Measurements from ENCODE around the gene BAHCC1.

Gene BAHCC1

DNA sequence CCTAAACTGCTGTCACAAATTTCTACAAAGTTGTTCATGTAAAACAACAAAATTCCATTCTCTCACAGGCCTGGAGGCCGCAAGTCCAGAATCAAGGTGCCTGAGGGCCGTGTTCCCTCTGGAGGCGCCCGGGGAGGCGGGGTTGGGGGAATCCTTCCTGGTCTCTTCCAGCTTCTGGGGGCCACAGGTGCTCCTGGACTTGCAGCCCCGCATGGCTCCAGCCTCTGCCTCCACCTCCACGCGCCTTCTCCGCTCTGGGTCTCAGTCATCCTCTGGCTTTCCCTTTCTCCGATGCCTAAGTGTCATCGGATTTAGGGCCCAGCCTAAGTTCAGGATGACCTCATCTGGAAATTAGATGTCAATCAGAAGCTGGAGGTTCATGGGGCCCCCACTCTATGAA, 28.6 kb upstream of the BAHCC1 start:
- no peak for DNase-seq (ENCODE audit: low spot score)
- FAIRE-seq: no peak

DNA sequence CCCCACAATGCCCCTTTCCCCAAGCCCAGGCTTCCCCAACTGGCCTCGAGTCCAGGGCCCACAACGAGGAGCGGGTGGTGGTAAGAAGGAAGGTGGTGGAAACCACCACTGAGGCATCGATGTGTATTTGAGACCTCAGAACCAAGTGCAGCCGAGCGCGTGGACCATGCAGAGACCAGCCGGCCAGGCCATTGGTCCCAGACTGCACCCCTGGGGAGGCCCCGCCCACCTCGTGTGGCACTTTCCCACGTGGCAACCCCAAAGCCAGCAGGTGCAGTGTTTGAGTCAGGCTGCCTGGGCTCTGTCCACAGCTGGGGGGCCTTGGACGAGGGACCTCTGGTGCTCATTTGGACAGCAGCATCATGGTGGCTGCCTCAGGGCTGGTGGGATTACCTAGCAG, 28.1 kb upstream of the BAHCC1 start:
- DNase-seq (ENCODE audit: low spot score) (no peak), FAIRE-seq (no peak)

DNA sequence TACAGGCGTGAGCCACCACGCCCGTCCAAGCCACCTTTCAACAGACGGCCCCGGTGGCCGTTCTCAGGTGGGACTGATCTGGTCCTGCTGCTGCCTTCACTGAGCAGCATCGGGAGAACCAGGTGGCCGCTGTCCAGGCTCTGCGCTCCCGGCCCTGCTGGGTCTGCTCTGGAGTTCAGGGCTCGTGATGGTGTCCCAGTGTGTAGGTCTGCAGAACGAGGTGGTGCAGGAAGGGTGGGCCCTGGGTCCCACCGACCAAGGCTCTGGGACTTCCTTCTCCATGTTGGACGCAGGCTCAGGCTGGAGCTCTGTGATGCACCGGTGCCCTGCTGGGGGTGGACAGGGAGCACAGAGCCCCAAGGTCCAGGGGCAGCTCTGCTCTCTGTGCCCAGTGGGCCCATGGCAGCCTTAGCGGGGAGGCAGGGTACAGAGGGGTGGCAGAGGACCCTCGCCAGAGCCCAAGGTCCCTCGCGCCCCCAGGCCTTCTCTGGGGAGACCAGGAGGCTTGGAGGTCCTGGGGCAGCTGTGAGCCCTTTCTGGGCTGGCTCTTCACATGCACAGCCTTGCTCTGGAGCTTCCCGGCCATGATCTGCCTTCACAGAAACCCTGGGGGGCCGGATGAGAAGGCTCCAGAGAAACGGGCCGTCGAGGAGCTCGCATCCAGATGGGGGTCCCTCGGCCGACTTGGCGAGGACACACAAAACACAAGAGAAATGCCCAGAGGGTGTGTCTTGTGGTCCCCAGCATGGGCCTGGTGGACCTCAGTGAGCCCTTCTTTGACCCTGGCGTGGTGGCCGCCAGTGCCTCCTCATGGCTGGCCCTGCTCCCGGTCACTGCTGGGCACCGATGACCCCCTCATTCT, 26.9 kb upstream of the BAHCC1 start:
- no peak for FAIRE-seq

DNA sequence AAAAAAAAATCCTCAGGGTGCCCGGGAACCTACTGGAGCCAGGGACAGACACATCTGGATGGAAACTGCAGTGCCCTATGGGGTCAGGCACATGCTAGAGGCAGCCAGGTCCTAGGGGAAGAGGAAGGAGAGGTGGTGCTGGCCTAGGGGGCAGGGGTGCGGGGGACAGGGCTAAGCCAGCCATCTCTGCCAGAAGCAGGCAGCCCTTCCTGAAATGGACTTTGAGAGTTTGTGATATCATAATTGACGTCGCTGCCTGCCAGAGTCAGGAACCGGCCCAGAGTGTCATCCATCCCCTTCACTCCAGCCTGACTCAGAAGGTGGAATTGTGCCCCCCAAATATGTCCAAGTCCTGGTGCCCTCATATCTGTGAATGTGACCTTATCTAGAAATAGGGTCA, 25.0 kb upstream of the BAHCC1 start:
- no peak for FAIRE-seq
- DNase-seq (ENCODE audit: low spot score): no peak

More for the DNA sequence above, 26.9 kb upstream of the BAHCC1 start:
- DNase-seq (ENCODE audit: low spot score): no peak

DNA sequence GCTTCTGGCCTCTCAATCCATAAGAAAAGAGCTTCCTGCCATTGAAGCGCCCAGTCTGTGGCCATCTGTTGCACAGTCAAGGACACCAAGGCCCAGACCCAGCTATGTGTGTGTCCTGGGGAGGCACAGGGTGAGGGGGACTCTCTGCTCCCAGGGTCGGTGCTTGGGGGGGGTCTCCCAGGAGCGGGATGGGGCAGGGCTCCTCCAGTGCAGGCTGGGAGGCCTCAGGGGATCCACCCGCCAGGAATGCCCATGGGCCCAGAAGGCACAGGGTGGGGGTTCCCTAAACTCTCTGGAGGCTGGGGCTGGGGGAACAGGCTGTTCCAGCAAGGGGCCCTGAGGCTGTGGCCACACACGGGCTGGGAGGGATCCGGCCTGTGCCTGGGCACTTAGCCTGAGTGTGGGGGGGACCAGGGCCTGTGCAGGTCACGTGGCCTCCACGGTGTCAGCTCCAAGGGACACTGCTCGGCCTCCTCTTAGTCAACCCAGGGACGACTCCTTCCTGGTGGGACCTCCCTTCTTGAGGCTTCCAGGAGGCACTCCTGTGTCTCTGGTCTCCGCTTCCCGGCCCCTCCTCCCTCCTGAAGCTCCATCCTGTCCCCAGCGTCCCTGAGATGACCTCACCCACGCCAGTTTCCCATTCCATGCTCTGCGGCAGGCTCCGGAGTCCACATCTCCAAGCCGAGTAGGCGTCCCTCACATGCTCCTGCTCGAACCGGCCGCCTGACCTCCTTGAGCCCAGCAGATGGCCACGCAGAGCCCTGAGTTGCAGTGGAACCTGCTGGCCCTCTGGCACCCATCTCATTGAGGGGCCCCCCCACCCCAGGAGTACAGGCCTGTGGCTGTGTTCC, 23.1 kb upstream of the BAHCC1 start:
- FAIRE-seq: no peak
- DNase-seq (ENCODE audit: low spot score): peak; percentile 4

DNA sequence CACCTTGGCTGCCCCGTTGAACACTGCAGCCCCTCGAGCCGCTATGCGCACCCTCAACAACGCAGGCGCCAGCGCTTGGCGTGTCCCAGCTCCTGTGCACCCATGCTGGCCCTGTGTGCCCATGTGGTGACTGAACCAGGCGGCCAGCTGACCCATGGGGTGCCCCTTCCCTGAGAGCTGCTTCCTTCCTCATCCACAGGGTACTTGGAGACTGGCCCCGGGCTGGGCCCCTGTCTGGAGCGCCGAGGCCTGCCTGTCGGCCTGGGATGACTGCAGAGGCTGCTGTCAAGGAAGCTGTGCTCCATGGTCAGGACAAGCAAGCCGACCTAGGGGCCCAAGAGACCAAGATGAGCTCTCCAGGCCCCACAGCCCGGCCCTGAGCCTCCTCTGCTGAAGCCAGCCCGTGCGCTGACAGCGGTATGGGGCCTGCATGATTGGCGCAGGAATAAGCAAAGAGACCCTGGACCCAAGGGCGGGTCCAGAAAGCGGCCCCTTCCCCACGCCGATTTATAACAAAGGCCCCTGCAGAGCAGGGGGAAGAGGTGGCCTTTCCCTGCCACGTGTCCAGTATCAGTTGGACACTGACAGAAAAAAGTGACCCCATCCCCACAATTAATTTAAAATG, 21.6 kb upstream of the BAHCC1 start:
- no peak for FAIRE-seq
- no peak for DNase-seq (ENCODE audit: low spot score)

DNA sequence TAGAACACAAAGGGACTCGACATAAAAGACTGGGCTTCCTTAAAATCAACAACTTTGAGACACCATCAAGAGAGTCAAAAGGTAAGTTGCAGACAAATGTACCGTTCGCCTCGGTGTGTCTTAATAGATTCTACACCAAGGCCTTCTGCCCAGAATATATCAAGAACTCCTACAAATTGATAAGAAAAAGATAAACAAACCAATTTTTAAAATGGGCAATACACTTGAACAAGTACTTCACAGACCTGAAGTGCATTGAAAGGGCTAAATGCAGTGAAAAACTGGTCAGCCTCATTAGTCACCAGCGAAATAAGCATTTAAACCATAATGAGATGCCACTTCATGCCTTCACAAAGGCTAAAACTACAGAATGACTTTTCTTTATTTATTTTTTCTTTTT, 20.4 kb upstream of the BAHCC1 start:
- no peak for FAIRE-seq

DNA sequence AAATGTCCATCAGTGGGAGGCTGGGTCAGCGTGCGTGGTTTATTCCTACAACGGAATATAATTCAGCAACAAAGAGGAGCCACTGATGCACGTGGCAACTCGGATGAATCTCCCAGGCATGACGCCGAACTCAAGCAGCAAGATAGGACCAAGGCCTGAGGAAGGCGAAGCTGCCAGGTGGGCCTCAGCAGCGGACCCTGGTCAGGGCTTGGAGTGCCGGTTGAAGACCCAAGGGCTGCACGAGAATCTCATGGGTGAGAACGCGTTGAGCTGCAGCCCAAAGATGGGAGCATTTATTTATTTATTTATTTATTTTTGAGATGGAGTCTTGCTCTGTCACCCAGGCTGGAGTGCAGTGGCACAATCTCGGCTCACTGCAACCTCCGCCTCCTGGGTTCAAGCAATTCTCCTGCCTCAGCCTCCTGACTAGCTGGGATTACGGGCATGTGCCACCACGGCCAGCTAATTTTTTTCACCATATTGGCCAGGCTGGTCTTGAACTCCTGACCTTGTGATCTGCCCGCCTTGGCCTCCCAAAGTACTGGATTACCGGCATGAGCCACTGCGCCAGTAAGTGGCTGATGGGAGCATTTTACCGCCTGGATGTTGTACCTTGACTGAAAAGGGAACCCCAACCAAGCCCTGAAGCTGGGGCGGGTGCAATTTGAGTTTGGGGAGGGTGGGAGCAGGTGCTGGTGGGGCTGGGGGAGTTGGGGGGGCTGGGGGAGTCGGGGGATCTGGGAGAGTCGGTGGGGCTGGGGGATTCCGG, 18.1 kb upstream of the BAHCC1 start:
- FAIRE-seq: no peak
- DNase-seq (ENCODE audit: low spot score): no peak

More for the DNA sequence above, 20.4 kb upstream of the BAHCC1 start:
- no peak for DNase-seq (ENCODE audit: low spot score)

DNA sequence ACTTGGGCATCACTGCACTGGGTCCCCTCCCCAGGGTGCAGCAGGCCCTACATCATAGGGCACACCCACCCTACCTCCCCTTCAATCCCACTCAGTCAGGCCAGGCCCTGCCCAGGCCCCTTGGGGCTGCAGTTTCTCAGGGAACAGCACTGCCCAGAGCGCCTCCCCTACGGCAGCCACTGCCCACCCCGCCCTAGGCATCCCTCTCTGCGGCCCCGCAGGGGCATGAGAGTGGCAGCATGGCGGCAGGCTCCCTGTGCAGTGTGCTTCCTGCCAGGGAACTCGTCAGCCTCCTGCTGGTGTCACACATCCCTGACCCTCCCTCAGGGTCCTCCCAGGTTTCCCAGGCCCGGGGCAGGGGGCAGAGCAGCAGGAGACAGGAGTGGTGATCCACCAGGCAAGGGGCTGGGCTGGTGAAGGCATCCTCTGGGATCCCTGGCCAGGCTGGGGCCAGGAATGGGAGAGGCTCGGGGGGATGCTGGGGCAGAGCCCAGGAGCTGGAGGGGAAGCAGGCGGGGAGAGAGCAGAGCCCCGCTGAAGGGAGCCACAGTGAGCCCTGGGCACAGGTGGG, 16.2 kb upstream of the BAHCC1 start:
- no peak for DNase-seq (ENCODE audit: low spot score)
- FAIRE-seq: no peak

DNA sequence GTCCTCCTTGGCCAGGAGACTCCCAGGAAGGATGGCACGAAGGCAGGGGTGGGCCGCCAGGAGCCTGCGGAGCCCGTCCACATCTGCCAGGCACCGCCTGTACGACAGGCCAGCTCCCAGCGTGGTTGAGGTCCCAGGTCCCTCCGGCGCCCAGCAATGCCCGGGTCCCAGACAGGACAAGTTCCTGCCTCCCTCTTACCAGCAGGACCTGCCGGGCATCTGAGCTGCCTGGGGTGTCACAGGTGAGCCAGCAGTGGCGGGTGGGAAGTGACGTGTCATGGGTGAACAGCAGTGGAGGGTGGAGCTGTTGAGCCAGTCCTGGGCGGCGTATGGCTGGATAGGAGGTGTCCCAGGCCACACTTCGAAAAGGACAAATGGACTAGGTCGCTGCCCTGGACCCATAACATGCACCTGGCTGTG, 15.7 kb upstream of the BAHCC1 start:
- DNase-seq (ENCODE audit: low spot score) (no peak), FAIRE-seq (no peak)

DNA sequence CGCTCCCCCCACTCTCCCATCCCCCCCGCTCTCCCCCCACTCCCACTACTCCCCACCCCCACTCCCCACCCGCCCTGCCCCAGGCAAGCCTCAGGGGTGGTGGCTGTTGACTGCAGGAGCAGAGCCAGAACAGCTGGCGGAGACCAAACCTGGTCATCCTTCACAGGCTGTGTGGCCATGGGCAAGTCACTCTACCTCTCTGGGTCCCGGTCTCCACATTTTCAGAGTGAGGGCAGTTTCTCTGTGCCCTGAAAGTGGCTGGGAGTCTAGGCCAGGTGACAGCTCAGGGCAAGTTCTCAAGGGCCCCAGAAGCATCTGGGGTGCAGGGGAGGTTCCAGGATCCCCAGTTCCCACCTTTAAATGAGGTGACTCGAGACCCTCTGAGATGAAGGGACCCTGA, 15.1 kb upstream of the BAHCC1 start:
- FAIRE-seq: no peak
- no peak for DNase-seq (ENCODE audit: low spot score)

DNA sequence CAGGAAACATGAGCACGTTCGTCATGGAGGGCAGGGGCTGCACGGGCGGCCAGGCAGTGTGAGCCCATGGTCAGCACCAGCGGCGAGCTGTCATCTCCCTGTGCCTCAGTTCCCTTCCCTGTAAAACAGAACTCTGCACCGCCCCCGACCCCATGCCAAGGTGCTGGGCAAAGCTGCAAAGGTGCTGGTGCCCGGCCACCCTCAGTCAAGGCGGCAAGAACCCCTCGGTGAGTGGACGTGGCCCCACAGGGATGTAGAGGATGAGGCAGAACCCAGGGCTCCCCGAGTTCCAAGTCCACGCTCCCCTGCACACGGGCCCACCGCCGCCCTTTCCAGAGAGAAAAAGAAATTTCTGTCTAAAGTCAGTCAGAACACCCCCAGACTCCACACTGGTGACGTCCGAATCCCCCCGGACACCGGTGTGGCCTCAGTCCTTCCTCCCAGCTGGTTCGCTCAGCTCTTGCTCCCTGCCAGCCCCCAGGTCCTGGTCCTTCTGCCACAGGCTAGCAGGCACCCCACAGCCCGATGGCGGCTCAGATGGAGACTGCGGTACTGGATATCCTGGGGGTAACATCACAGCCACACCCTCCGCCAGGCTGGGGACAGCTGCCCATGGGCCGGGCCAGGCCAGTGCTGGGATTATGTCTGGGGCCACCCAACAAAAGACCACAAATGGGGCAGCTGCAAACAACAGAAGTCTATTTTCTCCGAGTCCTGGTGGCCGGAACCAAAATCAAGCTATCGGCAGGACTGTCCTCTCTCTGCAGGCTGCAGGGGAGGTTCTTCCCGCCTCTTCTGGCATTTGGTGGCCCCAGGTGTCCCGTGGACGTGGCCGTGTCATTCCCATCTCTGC, 14.4 kb upstream of the BAHCC1 start:
- no peak for FAIRE-seq

DNA sequence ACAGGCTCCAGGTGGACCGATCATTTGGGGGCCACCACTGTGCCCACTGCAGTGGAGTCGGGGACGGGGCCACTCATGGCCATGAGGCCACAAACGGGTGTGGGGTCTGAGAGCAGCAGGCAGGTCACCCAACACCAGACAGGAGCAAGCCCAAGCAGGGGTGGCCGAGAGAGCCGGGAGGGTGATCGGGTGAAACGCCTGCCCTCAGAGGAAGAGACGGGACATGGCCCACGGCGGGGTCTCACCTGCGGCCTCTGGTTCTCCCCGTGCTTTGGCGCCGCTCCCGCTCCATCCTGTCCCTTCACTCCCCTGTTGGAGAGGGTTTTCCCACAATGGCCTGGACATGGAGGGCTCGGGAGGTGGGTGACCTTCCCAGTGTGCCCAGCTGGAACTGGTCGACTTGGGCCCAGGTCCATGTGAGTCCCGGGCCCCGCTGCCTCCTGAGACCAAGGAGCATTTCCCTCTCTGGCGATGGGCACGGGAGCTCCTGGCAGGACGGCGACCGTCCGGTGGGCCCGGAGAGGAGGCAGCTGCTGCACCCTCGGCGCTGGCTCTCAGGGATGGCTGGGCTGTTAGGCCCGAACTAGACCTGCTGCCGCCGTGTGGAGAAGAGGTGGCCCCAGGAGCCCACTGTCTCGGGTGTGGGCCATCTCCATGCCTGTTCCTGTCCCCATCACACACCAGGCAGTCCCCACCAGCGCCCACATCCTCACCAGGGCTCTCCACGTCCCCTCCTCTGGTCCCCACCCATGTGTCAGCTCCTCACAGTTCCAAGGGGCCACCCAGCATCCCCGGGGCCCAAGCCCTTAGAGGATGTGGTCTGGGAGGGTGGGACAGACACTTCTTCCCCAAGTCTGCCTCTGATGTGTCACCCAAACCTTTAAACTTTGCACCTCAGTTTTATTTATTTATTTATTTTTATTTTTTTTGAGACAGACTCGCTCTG, 13.4 kb upstream of the BAHCC1 start:
- DNase-seq (ENCODE audit: low spot score): no peak
- FAIRE-seq: no peak

More for the DNA sequence above, 14.4 kb upstream of the BAHCC1 start:
- no peak for DNase-seq (ENCODE audit: low spot score)

DNA sequence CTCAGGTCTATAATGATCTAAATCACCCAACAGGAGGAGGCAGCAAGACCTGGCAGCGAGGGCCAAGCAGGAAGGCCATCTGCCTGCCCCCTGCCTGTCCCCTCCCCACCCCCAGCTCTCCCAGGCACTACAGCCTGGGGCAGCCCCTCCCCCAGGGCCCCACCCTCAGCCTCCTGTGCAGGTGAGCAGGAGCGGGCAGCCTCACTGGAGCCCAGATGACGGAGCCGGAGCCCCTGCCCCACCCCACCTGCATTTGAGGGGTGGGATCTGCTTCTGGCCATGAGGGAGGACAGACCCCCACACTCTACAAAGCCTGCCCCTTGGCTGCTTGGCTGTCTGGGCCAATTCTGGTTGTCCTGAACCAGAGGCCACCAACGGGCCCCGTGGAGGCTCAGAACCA, 12.4 kb upstream of the BAHCC1 start:
- DNase-seq (ENCODE audit: low spot score): no peak

DNA sequence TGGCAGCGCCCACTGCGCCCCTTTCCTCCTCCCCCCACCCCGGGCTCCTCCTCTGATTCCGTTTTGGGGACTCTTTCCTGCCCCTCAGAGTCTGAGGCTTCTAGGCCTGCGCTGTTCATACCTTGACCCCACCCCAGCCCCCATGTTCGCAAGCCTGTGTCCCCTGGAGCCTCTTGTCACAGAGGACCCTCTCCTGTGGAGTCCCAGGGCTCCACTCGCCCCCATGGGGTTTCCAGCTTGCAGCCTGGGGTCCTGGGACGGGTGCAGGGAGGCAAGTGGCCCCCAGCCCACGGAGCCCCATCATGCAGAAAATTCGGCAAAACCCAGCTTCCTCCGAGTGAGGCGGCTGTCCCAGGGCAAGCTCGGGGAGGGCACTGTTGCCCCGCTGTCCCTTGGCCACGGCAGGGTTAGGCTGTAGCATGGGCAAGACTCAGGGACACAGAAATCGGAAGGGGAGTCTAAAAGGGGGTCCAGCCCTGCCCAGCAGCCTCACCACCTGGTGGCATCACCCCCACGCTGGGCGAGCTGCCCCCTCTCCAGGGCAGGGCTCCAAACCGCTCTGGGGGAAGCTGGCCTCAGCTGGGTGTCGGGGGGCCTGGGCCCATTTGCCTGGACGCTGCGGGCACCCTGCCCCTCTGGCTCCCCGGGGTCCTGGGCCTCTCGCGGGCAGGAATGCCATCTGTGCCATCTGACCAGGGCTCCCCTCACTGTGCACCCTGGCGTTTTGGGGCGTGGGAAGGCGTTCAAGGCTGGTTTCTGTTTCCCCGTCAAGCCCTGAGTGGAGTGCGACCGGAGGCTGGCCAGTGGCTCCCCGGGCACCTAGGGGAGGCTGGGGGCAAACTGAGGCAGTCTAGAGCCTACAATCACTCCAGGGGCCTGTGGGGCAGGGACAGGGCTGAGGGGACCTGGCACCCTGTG, 11.5 kb upstream of the BAHCC1 start:
- no peak for FAIRE-seq
- DNase-seq (ENCODE audit: low spot score): no peak

More for the DNA sequence above, 12.4 kb upstream of the BAHCC1 start:
- FAIRE-seq: no peak

DNA sequence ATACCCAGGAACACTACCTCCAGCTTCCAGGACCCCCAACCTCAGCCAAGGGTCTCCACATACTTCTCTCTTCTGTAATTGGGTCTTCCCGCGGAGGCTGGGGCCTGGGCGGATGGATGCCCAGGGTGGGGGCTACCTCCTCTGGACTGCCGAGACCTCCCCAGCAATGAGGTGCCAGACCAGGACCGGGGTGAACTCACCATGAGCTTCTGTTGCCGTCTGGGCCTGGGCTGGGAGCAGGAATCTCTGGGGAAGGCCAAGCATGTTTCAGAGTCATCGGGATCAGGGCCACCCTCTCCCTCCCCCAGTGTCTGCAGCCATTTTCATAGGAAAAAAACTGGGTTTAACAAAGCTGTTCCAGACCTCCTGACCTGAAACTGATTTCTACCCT, 10.3 kb upstream of the BAHCC1 start:
- no peak for DNase-seq (ENCODE audit: low spot score)
- no peak for FAIRE-seq

DNA sequence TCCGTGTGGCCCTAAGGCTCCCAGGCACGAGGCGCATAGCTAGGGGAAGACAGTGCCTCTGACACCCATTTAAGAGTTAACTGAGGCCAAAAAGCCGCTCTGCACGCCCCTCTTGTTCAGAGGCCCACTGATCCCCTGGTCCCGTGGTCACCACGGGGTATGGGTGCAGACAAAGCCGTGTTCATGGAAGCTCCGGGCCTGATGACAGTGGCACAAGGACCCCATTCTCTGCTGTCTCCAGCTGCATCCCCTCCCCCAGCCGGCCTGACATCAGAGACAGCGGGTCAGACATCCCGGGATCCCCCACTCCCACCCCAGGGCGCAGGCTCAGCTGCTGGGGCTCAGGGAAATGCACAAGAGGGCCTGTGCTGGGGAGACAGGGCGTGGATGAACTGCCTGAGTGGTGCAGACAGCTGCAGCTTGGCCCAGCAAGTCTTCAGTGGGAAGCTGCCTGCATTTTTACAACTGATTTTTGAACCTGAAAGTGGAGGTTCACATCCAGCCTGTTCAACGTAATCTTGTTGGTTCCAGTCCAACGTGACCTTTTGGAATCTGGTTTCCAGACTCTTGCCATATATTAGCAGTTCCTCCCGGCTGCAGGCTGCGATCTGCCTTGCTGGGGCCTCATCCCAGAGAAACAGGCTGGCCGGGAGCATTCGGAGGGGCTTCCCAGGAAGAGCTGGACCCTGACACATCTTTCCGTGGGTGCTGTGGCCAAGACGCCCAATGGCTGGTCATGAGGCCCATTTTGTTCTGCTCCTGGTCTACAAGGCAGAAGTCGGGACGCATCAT, 9.7 kb upstream of the BAHCC1 start:
- no peak for DNase-seq (ENCODE audit: low spot score)
- FAIRE-seq: no peak
